Limb (tissue), 2 donors: ENCODE data around the gene NCSTN.

Source experiments
- DNase-seq, 2 donors: peaks; one replicate each; pipeline ENCODE4 v3.0.0-alpha.2; 2016; ENCODE audit errors: extremely low spot score in 2 of 2

Gene NCSTN

GRCh38 chr1:160342953-160343869 is at the start of gene NCSTN, which contains the start of gene COPA:
TSS of gene NCSTN (plus strand) at chr1:160343383. CDS start at chr1:160343397, 14 bp downstream.
TSS of gene COPA (minus strand) at chr1:160343250. CDS start at chr1:160343170, 80 bp downstream.
- peak; percentile 93 to 96 for DNase-seq

GRCh38 chr1:160296036-160296435 is 47.1 kb upstream of the NCSTN start:
- DNase-seq = no peak

- no peak for DNase-seq
Observed at GRCh38 chr1:160300173-160300572, 43.0 kb upstream of the NCSTN start.

- DNase-seq = no peak
Observed at GRCh38 chr1:160307118-160307791, 35.9 kb upstream of the NCSTN start.

GRCh38 chr1:160308451-160309184 is 34.6 kb upstream of the NCSTN start:
- DNase-seq = no peak

- DNase-seq = no peak
Observed at GRCh38 chr1:160309185-160309557, 34.0 kb upstream of the NCSTN start.

- DNase-seq = no peak
Observed at GRCh38 chr1:160309571-160309970, 33.6 kb upstream of the NCSTN start.

GRCh38 chr1:160315359-160315758 is 27.8 kb upstream of the NCSTN start:
- DNase-seq = no peak

GRCh38 chr1:160322831-160323230 is 20.4 kb upstream of the NCSTN start:
- no peak for DNase-seq

GRCh38 chr1:160325252-160325651 is 17.9 kb upstream of the NCSTN start:
- DNase-seq = no peak

- no peak for DNase-seq
Observed at GRCh38 chr1:160326418-160326817, 16.8 kb upstream of the NCSTN start.

GRCh38 chr1:160328184-160328583 is 15.0 kb upstream of the NCSTN start:
- DNase-seq = no peak

GRCh38 chr1:160330119-160330518 is 13.1 kb upstream of the NCSTN start:
- no peak for DNase-seq

GRCh38 chr1:160332516-160332915 is 10.7 kb upstream of the NCSTN start:
- no peak for DNase-seq

- DNase-seq = no peak
Observed at GRCh38 chr1:160338580-160338979, 4.6 kb upstream of the NCSTN start.

- DNase-seq = no peak
Observed at GRCh38 chr1:160340146-160340545, 3.0 kb upstream of the NCSTN start.

- DNase-seq = no peak
Observed at GRCh38 chr1:160340866-160341265, 2.3 kb upstream of the NCSTN start.

- DNase-seq = no peak
Observed at GRCh38 chr1:160342526-160342925, 657 bp upstream of the NCSTN start.

GRCh38 chr1:160344241-160344640 is 1.1 kb downstream of the NCSTN start:
- no peak for DNase-seq

- no peak for DNase-seq
Observed at GRCh38 chr1:160344936-160345335, 1.8 kb downstream of the NCSTN start.

GRCh38 chr1:160346463-160346862 is 3.3 kb downstream of the NCSTN start:
- no peak for DNase-seq

- no peak for DNase-seq
Observed at GRCh38 chr1:160346958-160347357, 3.8 kb downstream of the NCSTN start.
